ENCODE results near the gene KCNA3. TPM values are rescaled to one million over a fixed set of nuclear protein-coding genes. Genes with fewer than 3 reads are reported as not detected.

The KCNA3 gene
- polyA plus RNA-seq, 1 donor = 0.12 TPM

DNA sequence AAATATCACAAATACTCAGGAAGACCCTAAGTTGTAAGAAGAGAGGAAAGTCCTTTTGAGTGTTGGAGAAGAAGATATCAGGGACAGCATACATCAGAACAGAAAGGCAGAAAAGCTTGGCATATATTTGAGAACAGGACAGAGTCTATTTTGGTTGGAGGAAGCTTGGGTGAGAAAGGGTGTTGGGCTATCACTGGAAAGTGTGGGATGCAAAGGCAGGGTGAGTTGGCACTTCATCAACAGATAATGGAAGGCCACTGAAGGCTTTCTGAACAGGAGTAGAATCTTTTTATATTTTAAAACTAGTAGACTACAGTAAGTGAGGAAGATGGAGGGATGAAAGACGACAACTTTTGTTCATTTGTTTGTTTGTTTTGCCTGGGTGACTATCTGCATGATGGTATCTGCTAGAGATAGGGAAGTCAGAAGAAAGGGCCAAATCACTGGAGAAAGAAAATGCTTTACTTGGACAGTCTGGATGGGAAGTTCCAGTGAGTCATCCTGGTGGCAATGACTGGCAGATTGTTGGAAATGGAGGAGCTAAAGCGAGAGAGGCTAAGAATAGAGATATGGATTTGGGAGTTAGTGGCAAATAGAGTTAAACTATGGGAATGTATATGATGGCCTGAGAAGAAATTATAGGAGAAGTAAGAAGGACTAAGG, 34.9 kb downstream of the KCNA3 start:
- no peak for DNase-seq

DNA sequence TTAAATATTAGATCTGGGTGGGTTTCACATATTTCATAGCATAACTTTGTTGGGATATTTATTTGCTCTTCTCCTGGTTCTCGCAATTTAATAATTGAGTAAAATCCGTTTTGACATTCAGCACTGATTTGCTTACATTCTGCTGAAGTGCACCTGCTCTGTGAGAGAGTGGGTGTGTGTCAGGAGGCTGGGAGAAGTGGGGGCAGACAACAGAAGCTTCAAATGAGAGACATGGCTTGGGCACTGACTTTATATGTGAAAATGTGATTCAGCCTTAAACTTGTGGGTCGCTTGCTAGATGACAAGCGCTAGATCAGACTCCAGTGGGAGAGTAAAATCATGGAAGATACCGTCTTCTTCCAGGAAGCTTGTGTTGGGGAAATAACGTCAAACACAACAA, 36.2 kb downstream of the KCNA3 start:
- no peak for DNase-seq

GRCh38 chr1:110638058-110638457, 36.7 kb downstream of the KCNA3 start:
- DNase-seq = no peak

GRCh38 chr1:110637475-110637874, 37.3 kb downstream of the KCNA3 start:
- DNase-seq = no peak

DNA sequence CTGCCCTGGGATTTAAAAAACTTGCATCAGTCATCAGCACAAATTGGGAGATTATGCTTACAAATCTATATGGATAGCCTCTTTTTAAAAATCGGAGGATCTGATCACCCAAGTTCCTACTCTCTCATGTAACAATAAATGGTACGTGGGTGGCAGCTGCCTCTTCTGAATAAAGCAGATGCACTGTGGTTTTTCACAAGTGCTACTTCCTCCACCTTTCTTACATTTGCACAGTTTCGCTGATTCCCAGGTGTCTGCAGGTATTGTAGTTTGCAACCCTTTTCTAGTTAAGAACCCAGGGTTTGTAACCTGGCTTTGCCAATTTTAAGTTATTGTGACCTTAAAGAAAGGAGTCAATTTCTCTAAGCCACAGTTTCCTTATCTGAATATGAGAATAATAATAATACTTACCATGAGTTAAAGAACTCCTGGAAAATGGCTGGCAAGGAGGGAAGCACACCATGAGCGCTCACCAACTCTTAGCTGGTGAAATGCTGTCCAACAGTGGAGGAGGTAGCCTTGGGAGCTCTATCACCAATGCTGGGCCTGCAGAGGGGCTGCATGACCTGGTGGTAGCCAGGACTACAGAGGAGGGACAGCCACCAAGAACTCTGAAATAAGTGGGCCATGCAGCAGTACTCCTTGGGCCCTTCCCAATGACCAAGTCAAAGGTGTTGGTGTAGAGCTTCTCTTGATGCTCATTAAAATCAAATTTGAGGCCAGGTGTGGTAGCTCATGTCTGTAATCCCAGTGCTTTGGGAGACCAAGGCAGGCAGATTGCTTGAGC, 38.4 kb downstream of the KCNA3 start:
- DNase-seq = no peak

DNA sequence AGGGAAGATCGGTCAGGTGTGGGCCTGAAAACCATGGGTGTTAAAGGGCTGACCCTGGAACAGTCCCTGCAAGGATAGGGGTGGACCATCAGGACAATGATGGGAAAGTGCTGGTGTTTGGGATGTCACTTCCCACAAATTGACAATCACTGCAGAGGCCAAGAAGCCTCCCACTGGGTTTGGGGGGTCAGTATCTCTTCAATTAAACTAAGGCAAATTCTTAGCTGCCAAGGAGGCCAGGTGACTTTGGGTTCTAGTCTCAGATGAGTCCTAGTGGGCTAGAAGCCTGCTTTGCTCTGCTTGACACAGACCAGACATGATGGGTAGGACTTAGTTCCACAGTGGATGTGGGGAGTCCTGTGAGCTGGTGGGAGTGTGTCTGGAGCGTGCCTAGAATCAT, 39.3 kb downstream of the KCNA3 start:
- no peak for DNase-seq

GRCh38 chr1:110634455-110635311, 40.1 kb downstream of the KCNA3 start:
- no peak for DNase-seq

- DNase-seq = no peak
Observed at GRCh38 chr1:110634086-110634454, 40.7 kb downstream of the KCNA3 start.

DNA sequence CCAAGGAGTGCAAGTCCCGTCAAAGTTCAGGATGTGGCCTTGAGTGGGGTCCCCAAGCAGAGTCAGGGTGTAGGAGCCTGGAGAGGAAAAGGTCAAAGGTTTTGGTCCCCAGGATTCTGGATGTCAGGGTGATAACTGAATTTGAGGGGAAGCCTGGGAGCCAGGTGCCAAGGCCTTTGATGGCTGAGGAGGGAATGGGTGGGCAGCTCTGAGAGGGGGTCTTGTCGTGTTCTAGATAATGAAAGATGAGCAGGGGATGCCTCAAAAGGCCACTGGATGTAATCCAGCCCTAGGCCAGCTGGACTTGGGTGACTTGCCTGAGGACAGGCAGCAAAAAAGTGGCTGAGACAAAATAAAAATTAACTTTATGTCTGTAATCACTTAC, 41.1 kb downstream of the KCNA3 start:
- no peak for DNase-seq

DNA sequence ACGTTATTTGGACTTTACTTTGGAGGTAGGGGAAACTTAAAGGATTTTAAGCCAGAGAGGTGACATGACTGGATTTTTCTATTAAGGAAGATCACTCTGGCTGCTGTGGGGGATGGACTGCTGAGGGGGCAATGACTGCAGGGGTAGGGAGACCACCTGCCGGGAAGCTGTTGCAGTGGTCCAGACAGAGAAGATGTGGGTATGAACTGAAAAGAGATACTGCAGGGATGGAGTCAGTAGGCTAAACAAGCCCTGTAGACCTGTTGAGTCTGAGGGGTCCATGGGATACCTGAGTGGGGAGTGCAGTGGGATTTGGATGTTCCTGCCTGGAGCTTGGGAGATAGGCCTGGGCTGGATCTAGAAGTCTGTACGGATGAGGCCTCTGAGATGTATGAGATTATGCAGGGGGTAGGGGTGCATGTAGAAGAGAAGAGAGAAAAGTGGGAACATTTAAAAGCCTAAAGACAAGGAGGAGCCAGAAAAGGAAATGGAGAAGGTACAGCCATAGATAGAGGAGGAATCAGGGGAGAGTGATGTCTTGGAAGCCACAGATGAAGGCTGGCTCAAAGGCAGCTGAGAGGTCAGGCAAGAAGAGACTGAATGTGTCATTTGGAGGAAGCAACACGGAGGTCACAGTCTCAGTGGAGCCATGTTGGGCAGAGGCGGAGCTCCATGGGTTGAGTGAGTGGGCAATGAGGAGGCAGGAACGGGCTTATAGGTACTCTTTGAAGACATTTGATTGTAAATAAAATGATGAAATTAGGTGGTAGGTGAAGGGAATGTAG, 42.7 kb downstream of the KCNA3 start:
- DNase-seq = no peak

GRCh38 chr1:110630839-110631663, 43.7 kb downstream of the KCNA3 start:
- DNase-seq = no peak

- no peak for DNase-seq
Observed at GRCh38 chr1:110628323-110629105, 46.2 kb downstream of the KCNA3 start.

DNA sequence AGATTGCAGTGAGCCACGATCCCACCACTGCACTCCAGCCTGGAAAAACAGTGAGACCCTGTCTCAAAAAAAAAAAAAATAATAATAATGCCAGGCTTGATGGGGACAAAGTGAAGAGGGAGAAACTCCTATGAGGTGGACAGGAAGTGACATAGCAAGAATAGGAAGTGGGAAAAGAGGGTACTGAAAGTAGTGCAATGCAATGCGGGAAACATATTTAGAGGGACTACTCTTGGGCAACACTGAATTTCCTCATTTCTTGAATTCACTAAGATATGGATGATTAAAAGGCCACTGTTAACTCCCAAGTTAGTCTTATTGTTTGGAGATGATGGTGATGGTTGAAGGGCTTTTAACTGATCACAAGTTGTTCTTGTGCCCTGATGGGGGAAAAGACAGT, 47.0 kb downstream of the KCNA3 start:
- no peak for DNase-seq

DNA sequence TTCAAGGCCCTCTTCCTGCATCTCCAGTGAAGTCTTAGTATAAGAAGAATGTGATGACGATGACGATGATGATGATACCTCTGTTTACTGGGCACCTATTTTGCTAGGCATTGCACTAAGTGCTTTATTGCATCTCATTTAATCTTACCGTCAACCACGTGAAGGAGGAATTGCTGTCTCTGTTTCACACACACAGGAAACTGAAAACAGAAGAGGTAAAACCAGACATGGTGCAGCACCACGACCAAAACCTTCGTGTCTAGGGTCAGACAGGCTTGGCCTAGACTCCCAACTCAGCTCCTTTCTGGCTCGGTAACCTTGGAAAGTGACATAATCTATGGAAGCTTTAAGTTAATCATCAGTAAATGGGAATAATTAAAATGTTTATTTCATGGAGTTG, 47.9 kb downstream of the KCNA3 start:
- DNase-seq = no peak

Other genes starting within 250 kb of the KCNA3 start
- 0.17 TPM for gene PROK1, start 223.8 kb downstream of the KCNA3 start, polyA plus RNA-seq (ENCODE audit: insufficient read length)
- gene KCNA10, start 155.8 kb downstream of the KCNA3 start, polyA plus RNA-seq (ENCODE audit: insufficient read length) = not detected
- gene KCNA2, start 68.6 kb downstream of the KCNA3 start, polyA plus RNA-seq (ENCODE audit: insufficient read length) = 0.53 TPM
- 5.6 TPM for gene CD53, start 198.2 kb upstream of the KCNA3 start, polyA plus RNA-seq (ENCODE audit: insufficient read length)